Esophagus squamous epithelium (tissue), 4 donors: ENCODE results near the gene TMEM63C.

ENCODE experiments used
- POLR2A ChIP-seq, 4 donors: fragments of 450-650 bp; IDR thresholded peaks; one replicate each; pipeline ENCODE4 v1.6.1; 2017; ENCODE audit warnings: antibody characterized with exemption in 4 of 4, mild to moderate bottlenecking in 4 of 4, moderate library complexity in 3 of 4
- TF ChIP-seq, protein P1 (sequence below), 6 experiments: fragments of 450-650 bp in 4 of 6; fragments of 200-600 bp in 2 of 6; sonication (generic) in 2 of 6; IDR thresholded peaks; one replicate each; pipeline ENCODE4 v1.5.1; 2016 to 2019; ENCODE audit warnings: antibody characterized with exemption in 6 of 6, mild to moderate bottlenecking in 4 of 6, moderate library complexity in 4 of 6

GRCh38 chr14:77265561-77266335 is 84.2 kb downstream of the TMEM63C start:
- TF ChIP-seq, protein P1, sequence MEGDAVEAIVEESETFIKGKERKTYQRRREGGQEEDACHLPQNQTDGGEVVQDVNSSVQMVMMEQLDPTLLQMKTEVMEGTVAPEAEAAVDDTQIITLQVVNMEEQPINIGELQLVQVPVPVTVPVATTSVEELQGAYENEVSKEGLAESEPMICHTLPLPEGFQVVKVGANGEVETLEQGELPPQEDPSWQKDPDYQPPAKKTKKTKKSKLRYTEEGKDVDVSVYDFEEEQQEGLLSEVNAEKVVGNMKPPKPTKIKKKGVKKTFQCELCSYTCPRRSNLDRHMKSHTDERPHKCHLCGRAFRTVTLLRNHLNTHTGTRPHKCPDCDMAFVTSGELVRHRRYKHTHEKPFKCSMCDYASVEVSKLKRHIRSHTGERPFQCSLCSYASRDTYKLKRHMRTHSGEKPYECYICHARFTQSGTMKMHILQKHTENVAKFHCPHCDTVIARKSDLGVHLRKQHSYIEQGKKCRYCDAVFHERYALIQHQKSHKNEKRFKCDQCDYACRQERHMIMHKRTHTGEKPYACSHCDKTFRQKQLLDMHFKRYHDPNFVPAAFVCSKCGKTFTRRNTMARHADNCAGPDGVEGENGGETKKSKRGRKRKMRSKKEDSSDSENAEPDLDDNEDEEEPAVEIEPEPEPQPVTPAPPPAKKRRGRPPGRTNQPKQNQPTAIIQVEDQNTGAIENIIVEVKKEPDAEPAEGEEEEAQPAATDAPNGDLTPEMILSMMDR (IDR thresholded peaks at IDR 0.05) = no peak
- TF ChIP-seq POLR2A (IDR thresholded peaks at IDR 0.05) = no peak
